ENCODE results near the gene PTPN9. TPM values are rescaled to one million over a fixed set of nuclear protein-coding genes. Genes with fewer than 3 reads are reported as not detected.

The PTPN9 gene
- total and polyA plus RNA-seq, 2 of the 13 experiments (the other 11 are each of a cell fraction or from before 2014, with no cell fraction given), result 16.6 to 19.9 TPM

GRCh38 chr15:75455424-75455981, 123.6 kb downstream of the PTPN9 start (continued):
- TF ChIP-seq, protein P1, sequence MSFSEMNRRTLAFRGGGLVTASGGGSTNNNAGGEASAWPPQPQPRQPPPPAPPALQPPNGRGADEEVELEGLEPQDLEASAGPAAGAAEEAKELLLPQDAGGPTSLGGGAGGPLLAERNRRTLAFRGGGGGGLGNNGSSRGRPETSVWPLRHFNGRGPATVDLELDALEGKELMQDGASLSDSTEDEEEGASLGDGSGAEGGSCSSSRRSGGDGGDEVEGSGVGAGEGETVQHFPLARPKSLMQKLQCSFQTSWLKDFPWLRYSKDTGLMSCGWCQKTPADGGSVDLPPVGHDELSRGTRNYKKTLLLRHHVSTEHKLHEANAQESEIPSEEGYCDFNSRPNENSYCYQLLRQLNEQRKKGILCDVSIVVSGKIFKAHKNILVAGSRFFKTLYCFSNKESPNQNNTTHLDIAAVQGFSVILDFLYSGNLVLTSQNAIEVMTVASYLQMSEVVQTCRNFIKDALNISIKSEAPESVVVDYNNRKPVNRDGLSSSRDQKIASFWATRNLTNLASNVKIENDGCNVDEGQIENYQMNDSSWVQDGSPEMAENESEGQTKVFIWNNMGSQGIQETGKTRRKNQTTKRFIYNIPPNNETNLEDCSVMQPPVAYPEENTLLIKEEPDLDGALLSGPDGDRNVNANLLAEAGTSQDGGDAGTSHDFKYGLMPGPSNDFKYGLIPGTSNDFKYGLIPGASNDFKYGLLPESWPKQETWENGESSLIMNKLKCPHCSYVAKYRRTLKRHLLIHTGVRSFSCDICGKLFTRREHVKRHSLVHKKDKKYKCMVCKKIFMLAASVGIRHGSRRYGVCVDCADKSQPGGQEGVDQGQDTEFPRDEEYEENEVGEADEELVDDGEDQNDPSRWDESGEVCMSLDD (CRISPR knock-in tag; IDR thresholded peaks at IDR 0.05; ENCODE audit: borderline replicate concordance), result no peak
- TF ChIP-seq ARNT2 (CRISPR knock-in tag; IDR thresholded peaks at IDR 0.05; ENCODE audit: low read depth) (no peak), ZSCAN31 (CRISPR knock-in tag; IDR thresholded peaks at IDR 0.05; ENCODE audit: low read depth) (no peak), ZNF800 (CRISPR knock-in tag; IDR thresholded peaks at IDR 0.05) (no peak), ZNF747 (CRISPR knock-in tag; IDR thresholded peaks at IDR 0.05; ENCODE audit: borderline replicate concordance) (no peak), ELF3 (CRISPR knock-in tag; IDR thresholded peaks at IDR 0.05) (no peak), ZNF30 (CRISPR knock-in tag; IDR thresholded peaks at IDR 0.05) (no peak), FLYWCH1 (CRISPR knock-in tag; IDR thresholded peaks at IDR 0.05) (no peak), HOXA3 (CRISPR knock-in tag; IDR thresholded peaks at IDR 0.05) (no peak), ZNF367 (CRISPR knock-in tag; IDR thresholded peaks at IDR 0.05; ENCODE audit: borderline replicate concordance) (no peak), SIX1 (CRISPR knock-in tag; IDR thresholded peaks at IDR 0.05; ENCODE audit: borderline replicate concordance) (no peak), ZSCAN22 (CRISPR knock-in tag; IDR thresholded peaks at IDR 0.05) (no peak), ZNF7 (CRISPR knock-in tag; IDR thresholded peaks at IDR 0.05) (no peak), FOXJ3 (CRISPR knock-in tag; IDR thresholded peaks at IDR 0.05; ENCODE audit: borderline replicate concordance) (no peak)
- TF ChIP-seq, protein P2, sequence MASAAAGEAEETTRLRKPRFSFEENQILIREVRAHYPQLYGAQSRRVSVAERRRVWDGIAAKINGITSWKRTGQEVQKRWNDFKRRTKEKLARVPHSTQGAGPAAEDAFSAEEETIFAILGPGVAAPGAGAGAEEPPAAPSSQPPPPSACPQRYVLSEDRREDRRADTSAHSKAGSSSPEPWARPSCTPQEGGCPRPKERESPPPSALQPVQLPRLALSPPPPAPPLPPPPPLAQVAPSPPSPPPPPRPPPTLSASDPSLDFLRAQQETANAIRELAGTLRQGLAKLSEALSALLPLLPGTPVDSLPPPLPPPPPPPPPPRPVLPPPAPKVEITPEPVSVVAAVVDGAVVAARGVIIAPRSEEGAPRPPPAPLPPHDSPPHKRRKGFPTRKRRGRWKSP (CRISPR knock-in tag; IDR thresholded peaks at IDR 0.05), result peak; percentile 34; the same call in 1 of the 2 replicates
- TF ChIP-seq, protein P3, sequence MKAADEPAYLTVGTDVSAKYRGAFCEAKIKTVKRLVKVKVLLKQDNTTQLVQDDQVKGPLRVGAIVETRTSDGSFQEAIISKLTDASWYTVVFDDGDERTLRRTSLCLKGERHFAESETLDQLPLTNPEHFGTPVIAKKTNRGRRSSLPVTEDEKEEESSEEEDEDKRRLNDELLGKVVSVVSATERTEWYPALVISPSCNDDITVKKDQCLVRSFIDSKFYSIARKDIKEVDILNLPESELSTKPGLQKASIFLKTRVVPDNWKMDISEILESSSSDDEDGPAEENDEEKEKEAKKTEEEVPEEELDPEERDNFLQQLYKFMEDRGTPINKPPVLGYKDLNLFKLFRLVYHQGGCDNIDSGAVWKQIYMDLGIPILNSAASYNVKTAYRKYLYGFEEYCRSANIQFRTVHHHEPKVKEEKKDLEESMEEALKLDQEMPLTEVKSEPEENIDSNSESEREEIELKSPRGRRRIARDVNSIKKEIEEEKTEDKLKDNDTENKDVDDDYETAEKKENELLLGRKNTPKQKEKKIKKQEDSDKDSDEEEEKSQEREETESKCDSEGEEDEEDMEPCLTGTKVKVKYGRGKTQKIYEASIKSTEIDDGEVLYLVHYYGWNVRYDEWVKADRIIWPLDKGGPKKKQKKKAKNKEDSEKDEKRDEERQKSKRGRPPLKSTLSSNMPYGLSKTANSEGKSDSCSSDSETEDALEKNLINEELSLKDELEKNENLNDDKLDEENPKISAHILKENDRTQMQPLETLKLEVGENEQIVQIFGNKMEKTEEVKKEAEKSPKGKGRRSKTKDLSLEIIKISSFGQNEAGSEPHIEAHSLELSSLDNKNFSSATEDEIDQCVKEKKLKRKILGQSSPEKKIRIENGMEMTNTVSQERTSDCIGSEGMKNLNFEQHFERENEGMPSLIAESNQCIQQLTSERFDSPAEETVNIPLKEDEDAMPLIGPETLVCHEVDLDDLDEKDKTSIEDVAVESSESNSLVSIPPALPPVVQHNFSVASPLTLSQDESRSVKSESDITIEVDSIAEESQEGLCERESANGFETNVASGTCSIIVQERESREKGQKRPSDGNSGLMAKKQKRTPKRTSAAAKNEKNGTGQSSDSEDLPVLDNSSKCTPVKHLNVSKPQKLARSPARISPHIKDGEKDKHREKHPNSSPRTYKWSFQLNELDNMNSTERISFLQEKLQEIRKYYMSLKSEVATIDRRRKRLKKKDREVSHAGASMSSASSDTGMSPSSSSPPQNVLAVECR (CRISPR knock-in tag; IDR thresholded peaks at IDR 0.05; ENCODE audit: borderline replicate concordance), result no peak; the same call in none of the 2 replicates

Data from HepG2 (cell line).